Type B pancreatic cell (in vitro differentiated cells): ENCODE measurements around the gene EME1. TPM values are rescaled to one million over a fixed set of nuclear protein-coding genes. Genes with fewer than 3 reads are reported as not detected.
"Not testable (repeated sequence)": the region's sequence is repeated elsewhere in the genome, so short reads cannot be mapped to it uniquely, and the experiment has no call there.

Experiments used
- DNase-seq: peaks from one replicate; pipeline ENCODE4 v3.0.0; 2021; ENCODE audit warnings: mixed read lengths; ENCODE audit not compliant: unreplicated experiment; ENCODE audit errors: extremely low spot score
- H3K27ac Mint-ChIP-seq: 2 replicates; pipeline ENCODE4 v1.8.0; 2021; ENCODE audit warnings: mild to moderate bottlenecking, mixed read lengths
- H3K27me3 Mint-ChIP-seq: 2 replicates; pipeline ENCODE4 v1.8.0; 2021; ENCODE audit warnings: mixed read lengths
- H3K36me3 Mint-ChIP-seq: 2 replicates; pipeline ENCODE4 v1.8.0; 2021; ENCODE audit warnings: mixed read lengths
- H3K4me1 Mint-ChIP-seq: one replicate; pipeline ENCODE4 v1.8.0; 2021; ENCODE audit warnings: mixed read lengths; ENCODE audit not compliant: unreplicated experiment
- H3K4me3 Mint-ChIP-seq: 2 replicates; pipeline ENCODE4 v1.8.0; 2021; ENCODE audit warnings: mild to moderate bottlenecking, mixed read lengths
- H3K9me3 Mint-ChIP-seq: 2 replicates; pipeline ENCODE4 v1.8.0; 2021; ENCODE audit warnings: mixed read lengths
- total RNA-seq: library from RNA; stranded (reverse); gene quantifications from 2 replicates; pipeline ENCODE4 v1.2.1, GENCODE V29; 2021; ENCODE audit warnings: low replicate concordance
- TF ChIP-seq, protein P1 (sequence below): fragments of 200-600 bp; sonication (generic); conservative IDR thresholded peaks from 2 replicates; pipeline ENCODE4 v1.5.0; 2021; ENCODE audit warnings: antibody characterized with exemption, mild to moderate bottlenecking

EME1 gene
- total RNA-seq, 1 donor from 2014 or later, result 18.7 TPM

DNA sequence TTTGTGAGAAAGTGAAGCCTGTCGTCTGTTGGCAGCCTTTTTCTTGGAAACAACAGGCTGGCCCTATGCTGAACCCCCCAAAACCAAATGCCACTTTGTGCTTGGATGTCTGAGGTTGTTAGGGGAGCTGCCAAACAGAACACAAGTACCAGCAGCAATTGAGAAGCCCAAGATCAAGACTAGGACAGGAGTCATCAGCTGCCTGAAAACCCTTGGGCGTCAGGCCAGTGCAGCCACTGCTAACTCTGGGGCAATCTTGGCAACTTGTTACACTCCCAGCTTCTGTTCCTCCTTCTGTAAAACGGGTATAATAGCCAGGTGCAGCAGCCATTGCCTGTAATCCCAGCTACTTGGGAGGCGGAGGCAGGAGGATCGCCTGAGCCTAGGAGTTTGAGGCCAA, 33.5 kb downstream of the EME1 start:
- no peaks in the 10 kb centered on the region for H3K36me3 Mint-ChIP-seq
- peaks cover 18% of the 10 kb centered on the region for H3K27me3 Mint-ChIP-seq
- TF ChIP-seq, protein P1, sequence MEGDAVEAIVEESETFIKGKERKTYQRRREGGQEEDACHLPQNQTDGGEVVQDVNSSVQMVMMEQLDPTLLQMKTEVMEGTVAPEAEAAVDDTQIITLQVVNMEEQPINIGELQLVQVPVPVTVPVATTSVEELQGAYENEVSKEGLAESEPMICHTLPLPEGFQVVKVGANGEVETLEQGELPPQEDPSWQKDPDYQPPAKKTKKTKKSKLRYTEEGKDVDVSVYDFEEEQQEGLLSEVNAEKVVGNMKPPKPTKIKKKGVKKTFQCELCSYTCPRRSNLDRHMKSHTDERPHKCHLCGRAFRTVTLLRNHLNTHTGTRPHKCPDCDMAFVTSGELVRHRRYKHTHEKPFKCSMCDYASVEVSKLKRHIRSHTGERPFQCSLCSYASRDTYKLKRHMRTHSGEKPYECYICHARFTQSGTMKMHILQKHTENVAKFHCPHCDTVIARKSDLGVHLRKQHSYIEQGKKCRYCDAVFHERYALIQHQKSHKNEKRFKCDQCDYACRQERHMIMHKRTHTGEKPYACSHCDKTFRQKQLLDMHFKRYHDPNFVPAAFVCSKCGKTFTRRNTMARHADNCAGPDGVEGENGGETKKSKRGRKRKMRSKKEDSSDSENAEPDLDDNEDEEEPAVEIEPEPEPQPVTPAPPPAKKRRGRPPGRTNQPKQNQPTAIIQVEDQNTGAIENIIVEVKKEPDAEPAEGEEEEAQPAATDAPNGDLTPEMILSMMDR, result no peak
- no peak overlapping the region for H3K4me3 Mint-ChIP-seq
- no peaks in the 10 kb centered on the region for H3K4me1 Mint-ChIP-seq
- H3K27ac Mint-ChIP-seq, result no peak overlapping the region
- DNase-seq, result no peak
- no peaks in the 10 kb centered on the region for H3K9me3 Mint-ChIP-seq

GRCh38 chr17:50407921-50408320, 34.9 kb downstream of the EME1 start:
- no peak for DNase-seq
- Mint-ChIP-seq H3K27me3 (peaks cover 18% of the 10 kb centered on the region), H3K4me3 (no peak overlapping the region), H3K36me3 (no peaks in the 10 kb centered on the region), H3K9me3 (no peaks in the 10 kb centered on the region), H3K4me1 (no peaks in the 10 kb centered on the region), H3K27ac (no peak overlapping the region)
- TF ChIP-seq, protein P1, result no peak

DNA sequence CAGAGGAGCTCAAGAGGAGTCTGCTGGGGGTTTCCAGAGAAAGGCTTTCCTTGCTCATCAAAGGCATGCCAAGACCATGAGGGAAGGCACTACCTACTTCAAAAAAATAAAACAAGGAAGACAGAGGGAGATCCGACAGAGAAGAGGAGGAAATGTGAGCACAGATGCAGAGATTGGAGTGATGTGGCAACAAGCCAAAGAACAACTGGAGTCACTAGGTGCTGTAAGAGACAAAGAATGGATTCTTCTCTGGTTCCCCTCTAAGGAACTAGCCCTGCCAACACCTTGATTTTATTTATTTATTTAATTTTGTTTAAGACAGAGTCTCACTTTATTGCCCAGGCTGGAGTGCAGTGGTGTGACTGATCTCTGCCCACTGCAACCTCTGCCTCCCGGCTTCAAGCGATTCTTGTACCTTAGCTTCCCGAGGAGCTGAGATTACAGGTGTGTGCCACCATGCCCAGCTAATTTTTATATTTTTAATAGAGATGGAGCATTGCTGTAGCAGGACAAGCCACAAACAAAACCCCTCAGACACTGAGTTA, 39.2 kb downstream of the EME1 start:
- TF ChIP-seq, protein P1, result no peak
- no peak for DNase-seq
- Mint-ChIP-seq H3K36me3 (no peaks in the 10 kb centered on the region), H3K4me1 (no peaks in the 10 kb centered on the region), H3K27me3 (no peaks in the 10 kb centered on the region), H3K9me3 (no peaks in the 10 kb centered on the region), H3K4me3 (no peak overlapping the region), H3K27ac (no peak overlapping the region)

DNA sequence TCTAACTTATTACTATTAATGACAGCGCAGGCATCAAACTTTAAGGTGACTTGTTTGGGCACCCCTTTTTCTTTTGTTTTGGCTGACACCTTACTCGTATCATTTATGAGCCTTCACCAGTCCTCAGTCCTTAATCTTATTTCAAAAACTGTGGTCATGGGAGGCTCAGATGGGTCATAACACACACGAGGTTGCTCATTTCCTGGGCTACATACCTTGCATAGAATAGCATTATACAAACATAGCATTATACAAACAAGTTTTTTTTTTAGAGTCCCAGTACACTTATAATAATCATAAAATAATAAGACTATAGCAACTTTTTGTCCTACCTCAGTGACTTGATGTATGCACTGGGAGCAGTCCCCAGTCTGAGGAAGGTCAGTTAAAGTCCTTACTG, 41.8 kb downstream of the EME1 start:
- no peak overlapping the region for H3K27ac Mint-ChIP-seq
- no peaks in the 10 kb centered on the region for H3K27me3 Mint-ChIP-seq
- no peak for DNase-seq
- peaks cover 5% of the 10 kb centered on the region for H3K36me3 Mint-ChIP-seq
- TF ChIP-seq, protein P1, result no peak
- peaks cover 7% of the 10 kb centered on the region for H3K9me3 Mint-ChIP-seq
- H3K4me1 Mint-ChIP-seq, result peaks cover 5% of the 10 kb centered on the region
- no peak overlapping the region for H3K4me3 Mint-ChIP-seq

- not testable (repeated sequence) for DNase-seq, H3K27me3 Mint-ChIP-seq, H3K4me3 Mint-ChIP-seq, H3K36me3 Mint-ChIP-seq, H3K9me3 Mint-ChIP-seq, H3K27ac Mint-ChIP-seq
- peaks cover 21% of the 10 kb centered on the region for H3K4me1 Mint-ChIP-seq
These were observed 46.5 kb downstream of the EME1 start for GRCh38 chr17:50419577-50419976.

DNA sequence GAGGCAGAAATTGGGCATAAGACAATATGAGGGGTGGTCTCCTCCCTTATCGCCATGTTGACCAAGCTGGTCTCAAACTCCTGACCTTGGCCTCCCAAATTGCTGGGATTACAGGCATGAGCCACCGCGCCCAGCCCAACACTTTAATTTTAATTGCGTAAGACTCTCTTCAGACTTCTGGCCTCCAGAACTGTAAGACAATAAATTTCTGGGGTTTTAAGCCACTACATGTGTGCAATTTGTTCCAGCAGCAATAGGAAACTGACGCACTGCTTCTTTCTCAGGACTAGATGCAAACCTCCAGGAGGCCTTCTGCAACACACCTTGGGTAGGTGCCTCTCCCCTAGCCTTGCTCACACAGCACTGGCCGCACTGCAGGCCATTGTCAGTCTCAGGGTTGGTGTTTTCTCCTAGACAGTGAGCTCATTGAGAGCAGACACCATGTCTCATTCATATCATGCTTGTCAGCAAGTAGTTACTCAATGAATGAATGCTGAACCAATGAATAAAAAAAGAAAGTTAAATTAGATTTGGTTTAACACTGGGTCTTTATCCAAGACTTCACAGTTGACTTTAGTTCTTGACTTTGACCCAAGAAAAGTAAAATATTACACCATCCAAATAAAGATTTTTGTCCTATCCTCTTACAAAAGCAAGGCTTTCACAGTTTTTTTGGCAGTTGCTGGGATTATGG, 47.5 kb downstream of the EME1 start:
- H3K4me1 Mint-ChIP-seq, result peaks cover 21% of the 10 kb centered on the region
- H3K4me3 Mint-ChIP-seq, result no peak overlapping the region
- no peak overlapping the region for H3K27ac Mint-ChIP-seq
- peaks cover 7% of the 10 kb centered on the region for H3K9me3 Mint-ChIP-seq
- H3K27me3 Mint-ChIP-seq, result no peaks in the 10 kb centered on the region
- no peak for DNase-seq
- peaks cover 5% of the 10 kb centered on the region for H3K36me3 Mint-ChIP-seq
- TF ChIP-seq, protein P1, result no peak
